Mucosa of descending colon (tissue), 3 donors: ENCODE measurements around the gene MPP7. TPM values are rescaled to one million over a fixed set of nuclear protein-coding genes. Genes with fewer than 3 reads are reported as not detected.

Source experiments
- ATAC-seq: fragments of 200-7000 bp; cut with Tn5 transposase; one replicate; pipeline ENCODE4 v1.9.1; 2020; ENCODE audit warnings: mild to moderate bottlenecking, moderate library complexity
- DNase-seq, 3 donors: peaks; one replicate each; pipeline ENCODE4 v3.0.0-alpha.2; 2020
- H3K36me3 ChIP-seq: fragments of 200-600 bp; one replicate; pipeline ENCODE4 v1.8.0; 2021; ENCODE audit warnings: low read depth, mild to moderate bottlenecking
- H3K4me1 ChIP-seq: fragments of 200-600 bp; one replicate; pipeline ENCODE4 v1.8.0; 2021; ENCODE audit warnings: low read depth, mild to moderate bottlenecking
- H3K4me3 ChIP-seq: fragments of 200-600 bp; one replicate; pipeline ENCODE4 v1.8.0; 2021; ENCODE audit warnings: mild to moderate bottlenecking
- H3K9me3 ChIP-seq: fragments of 200-600 bp; one replicate; pipeline ENCODE4 v1.8.0; 2021; ENCODE audit warnings: mild to moderate bottlenecking
- intact Hi-C, 2 donors: fragments of 100-400 bp; cut with DNase I in 1 of 2; cut with micrococcal nuclease in 1 of 2; formaldehyde crosslinking; loops; one replicate each; pipeline versions ENCODE4 v1.11.0 to v1.11.1; 2022; cut with DNase I, micrococcal nuclease
- total RNA-seq, 3 donors: library from RNA; stranded (reverse); fragmentation: NEBNext Ultra II Directional in 2 of 3; extraction: Animal tissue kit (Norgen Biotek cat#: 25700) in 2 of 3; gene quantifications; one replicate each; pipeline versions ENCODE4 v1.2.1 to v1.2.4, GENCODE V29; 2021 to 2023
- TF ChIP-seq, protein P1 (sequence below): fragments of 200-600 bp; IDR thresholded peaks from one replicate; pipeline ENCODE4 v1.8.0; 2022; ENCODE audit warnings: antibody characterized with exemption, mild to moderate bottlenecking
- donor health status: DM: no; HTN: no; CAD: no; lungs with moderate emphysema.
- donor health status: DM: no; HTN: no; CAD: no.
- donor health status: DM: no; HTN: yes; CAD: no.

The MPP7 gene
- total RNA-seq, 3 donors from 2014 or later: 32.7 to 45.8 (median 38.7) TPM

DNA sequence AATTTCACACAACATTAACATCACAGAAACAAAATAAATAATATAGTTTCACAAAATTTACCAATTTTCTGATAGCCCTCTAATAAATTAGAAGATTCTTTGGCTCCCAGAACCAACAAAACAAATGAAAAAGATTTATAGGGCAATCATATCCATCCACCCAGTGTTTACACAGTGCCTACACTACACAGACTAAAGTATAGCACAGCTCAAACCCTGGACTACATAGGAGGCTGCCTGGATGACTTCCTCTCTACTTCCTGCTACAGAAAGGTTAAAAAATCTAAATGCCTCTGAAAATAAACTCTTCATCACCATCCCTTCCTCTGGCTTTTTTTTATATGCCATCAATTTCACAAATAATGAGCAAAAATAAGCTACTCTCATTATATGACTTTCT, 28.4 kb downstream of the MPP7 start:
- no peaks in the 10 kb centered on the region for H3K36me3 ChIP-seq
- H3K9me3 ChIP-seq: no peaks in the 10 kb centered on the region
- TF ChIP-seq, protein P1, sequence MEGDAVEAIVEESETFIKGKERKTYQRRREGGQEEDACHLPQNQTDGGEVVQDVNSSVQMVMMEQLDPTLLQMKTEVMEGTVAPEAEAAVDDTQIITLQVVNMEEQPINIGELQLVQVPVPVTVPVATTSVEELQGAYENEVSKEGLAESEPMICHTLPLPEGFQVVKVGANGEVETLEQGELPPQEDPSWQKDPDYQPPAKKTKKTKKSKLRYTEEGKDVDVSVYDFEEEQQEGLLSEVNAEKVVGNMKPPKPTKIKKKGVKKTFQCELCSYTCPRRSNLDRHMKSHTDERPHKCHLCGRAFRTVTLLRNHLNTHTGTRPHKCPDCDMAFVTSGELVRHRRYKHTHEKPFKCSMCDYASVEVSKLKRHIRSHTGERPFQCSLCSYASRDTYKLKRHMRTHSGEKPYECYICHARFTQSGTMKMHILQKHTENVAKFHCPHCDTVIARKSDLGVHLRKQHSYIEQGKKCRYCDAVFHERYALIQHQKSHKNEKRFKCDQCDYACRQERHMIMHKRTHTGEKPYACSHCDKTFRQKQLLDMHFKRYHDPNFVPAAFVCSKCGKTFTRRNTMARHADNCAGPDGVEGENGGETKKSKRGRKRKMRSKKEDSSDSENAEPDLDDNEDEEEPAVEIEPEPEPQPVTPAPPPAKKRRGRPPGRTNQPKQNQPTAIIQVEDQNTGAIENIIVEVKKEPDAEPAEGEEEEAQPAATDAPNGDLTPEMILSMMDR: no peak
- intact Hi-C loops: no loop called here
- ATAC-seq: peak; percentile 75
- DNase-seq: no peak
- H3K4me3 ChIP-seq: no peak overlapping the region
- peaks cover 4% of the 10 kb centered on the region for H3K4me1 ChIP-seq

DNA sequence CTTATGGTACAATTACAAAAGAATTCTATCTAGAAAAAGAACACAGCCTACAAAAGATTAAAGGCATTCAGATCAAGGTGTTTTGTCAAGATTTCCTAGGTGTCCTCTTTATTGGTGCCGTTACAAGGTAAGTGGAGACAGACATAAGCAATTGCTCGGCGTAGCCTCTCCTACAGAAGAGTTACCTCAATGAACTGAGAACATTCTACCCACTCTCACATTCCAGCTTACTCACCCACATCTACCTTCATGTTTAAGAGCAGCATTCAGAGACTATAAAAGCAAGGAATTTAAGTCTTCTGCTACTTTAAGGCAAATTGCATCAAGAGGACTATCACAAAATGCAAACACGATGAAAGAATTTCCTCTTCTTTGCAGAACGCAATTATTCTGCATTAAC, 29.5 kb downstream of the MPP7 start:
- Histone ChIP-seq H3K9me3 (no peaks in the 10 kb centered on the region), H3K36me3 (no peaks in the 10 kb centered on the region), H3K4me1 (peaks cover 4% of the 10 kb centered on the region), H3K4me3 (no peak overlapping the region)
- DNase-seq (no peak), ATAC-seq (no peak)
- TF ChIP-seq, protein P1: no peak
- intact Hi-C loops: no loop called here

DNA sequence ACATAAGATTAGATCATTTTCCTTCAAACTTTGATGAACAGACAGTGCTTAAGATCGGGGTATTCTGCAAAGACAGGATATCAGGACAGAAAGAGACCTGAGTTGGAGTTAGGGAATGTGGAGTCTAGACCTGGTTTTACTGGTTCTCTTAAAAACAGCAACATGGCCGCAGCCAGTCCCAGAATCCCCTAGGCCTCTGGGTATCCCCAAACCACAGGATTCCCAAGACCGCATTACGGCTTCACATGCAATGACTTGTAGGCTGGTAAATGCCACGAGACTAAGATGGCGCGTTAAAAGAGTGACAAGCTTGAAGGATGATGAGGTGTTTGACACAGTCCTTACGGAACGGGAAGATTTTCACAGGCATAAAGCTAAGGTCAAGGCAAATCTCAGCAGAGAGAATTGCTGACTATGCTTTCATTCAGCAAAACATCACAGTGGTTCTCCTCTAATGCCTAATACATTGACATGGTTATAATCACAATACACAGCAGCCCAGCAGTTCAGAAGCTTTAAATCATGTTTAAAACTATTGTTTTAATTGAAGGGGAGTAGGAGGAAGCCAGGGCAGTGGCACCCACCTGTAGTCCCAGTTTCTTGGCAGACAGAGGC, 32.9 kb downstream of the MPP7 start:
- ATAC-seq (no peak), DNase-seq (no peak)
- TF ChIP-seq, protein P1: no peak
- Histone ChIP-seq H3K9me3 (no peaks in the 10 kb centered on the region), H3K4me1 (peaks cover 4% of the 10 kb centered on the region), H3K4me3 (no peak overlapping the region), H3K36me3 (no peaks in the 10 kb centered on the region)
- intact Hi-C loops: no loop called here

DNA sequence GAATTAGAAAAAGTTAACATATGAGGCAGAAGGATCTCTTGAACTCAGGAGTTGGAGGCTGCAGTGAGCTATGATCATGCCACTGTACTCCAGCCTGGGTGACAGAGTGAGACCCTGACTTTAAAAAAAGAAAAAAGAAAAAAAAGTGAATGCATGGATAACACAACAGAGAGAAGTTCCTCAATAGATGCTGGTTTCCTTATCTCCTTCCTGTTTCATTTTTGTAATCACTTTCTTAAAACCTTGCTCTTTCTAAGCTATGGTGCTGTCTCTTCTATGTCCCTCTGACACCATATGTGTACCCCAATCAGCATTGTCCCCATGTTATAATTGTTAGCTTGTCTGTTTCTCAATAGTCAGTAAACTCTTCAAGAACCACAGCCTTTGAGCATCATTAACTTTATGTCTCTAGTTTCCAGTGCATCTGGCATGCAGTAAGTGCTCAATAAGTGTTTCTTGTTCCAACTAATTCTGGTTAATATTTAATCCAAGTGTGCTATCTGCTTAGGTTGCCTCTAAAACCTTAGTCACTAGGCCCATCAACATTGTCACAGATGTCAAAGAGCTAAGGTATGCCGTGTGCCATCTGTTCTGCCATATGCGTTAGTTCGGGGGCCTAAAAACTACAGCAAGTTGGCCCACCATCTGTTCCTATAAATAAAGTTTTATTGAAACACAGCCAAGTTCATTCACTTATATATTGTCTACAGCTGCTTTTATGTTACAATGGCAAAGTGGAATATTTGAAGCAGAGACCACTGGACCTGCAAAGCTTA, 36.2 kb downstream of the MPP7 start:
- Histone ChIP-seq H3K4me1 (peaks cover 5% of the 10 kb centered on the region), H3K4me3 (no peak overlapping the region), H3K36me3 (no peaks in the 10 kb centered on the region), H3K9me3 (no peaks in the 10 kb centered on the region)
- ATAC-seq (peak; percentile 67), DNase-seq (no peak)
- intact Hi-C loops: no loop called here
- TF ChIP-seq, protein P1: no peak

DNA sequence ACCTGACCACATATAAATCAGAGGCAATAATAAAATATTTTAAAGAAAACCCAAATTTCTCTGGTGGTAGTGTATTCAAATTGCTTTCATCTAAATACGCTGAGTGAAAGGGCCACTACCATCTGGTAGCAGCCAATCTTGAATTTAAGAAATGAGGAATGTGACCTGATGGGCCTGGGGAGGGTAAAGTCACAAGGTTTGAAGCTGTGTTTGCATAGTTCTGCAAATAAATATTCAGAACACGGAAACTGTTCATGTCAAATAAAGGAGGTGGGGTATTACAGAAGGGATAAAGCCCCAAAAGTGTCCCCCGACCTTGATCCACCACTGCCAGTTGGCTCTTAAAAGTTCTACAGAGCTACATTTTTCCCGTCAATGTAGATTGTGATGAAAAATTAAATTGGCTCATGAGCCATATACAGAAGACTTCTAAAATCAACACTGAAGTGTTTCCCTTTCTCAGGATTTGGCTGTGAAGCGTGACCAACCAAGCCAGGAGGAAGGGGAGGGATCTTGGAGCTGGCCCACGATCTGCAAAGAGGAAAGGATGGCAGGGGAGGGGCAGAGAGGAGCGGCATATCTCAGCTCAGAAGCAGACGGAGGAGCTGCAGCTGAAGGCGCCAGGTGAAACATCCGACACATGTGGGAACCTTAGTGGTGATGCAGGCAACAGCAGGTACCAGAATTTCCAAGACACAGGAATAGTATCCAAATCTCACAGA, 39.6 kb downstream of the MPP7 start:
- intact Hi-C loops: no loop called here
- DNase-seq (peak; percentile 51 to 54 (median 51)), ATAC-seq (peak; percentile 89)
- TF ChIP-seq, protein P1: no peak
- Histone ChIP-seq H3K9me3 (no peaks in the 10 kb centered on the region), H3K4me1 (peaks cover 5% of the 10 kb centered on the region), H3K4me3 (no peak overlapping the region), H3K36me3 (no peaks in the 10 kb centered on the region)
